Immature natural killer cell (primary cell): ENCODE measurements around the gene RPGRIP1. TPM values are rescaled to one million over a fixed set of nuclear protein-coding genes. Genes with fewer than 3 reads are reported as not detected.
A peak's percentile ranks its signal among the peaks of the same experiment; 100 is the strongest.

Experiments
- DNase-seq, 3 donors: peaks; one replicate each; pipeline ENCODE4 v3.0.0; 2022; ENCODE audit warnings: mixed read lengths in 1 of 3
- H3K27ac Mint-ChIP-seq, 6 donors: one replicate each; pipeline ENCODE4 v1.8.0; 2020; ENCODE audit warnings: mixed read lengths in 6 of 6, mild to moderate bottlenecking in 5 of 6, inconsistent platforms in 4 of 6, moderate library complexity in 3 of 6
- H3K27me3 Mint-ChIP-seq, 3 donors: one replicate each; pipeline ENCODE4 v1.8.0; 2020 to 2021; ENCODE audit warnings: low read depth in 3 of 3, mild to moderate bottlenecking in 3 of 3, mixed read lengths in 3 of 3, moderate library complexity in 3 of 3, inconsistent platforms in 1 of 3
- H3K36me3 Mint-ChIP-seq, 3 donors: one replicate each; pipeline ENCODE4 v1.8.0; 2020; ENCODE audit warnings: mixed read lengths in 3 of 3, inconsistent platforms in 2 of 3, mild to moderate bottlenecking in 2 of 3
- H3K4me1 Mint-ChIP-seq, 2 donors: one replicate each; pipeline ENCODE4 v1.8.0; 2020; ENCODE audit warnings: inconsistent platforms in 2 of 2, mild to moderate bottlenecking in 2 of 2, mixed read lengths in 2 of 2, moderate library complexity in 1 of 2
- H3K4me3 Mint-ChIP-seq, 5 donors: one replicate each; pipeline ENCODE4 v1.8.0; 2020; ENCODE audit warnings: mild to moderate bottlenecking in 5 of 5, mixed read lengths in 5 of 5, inconsistent platforms in 3 of 5, moderate library complexity in 3 of 5
- H3K9me3 Mint-ChIP-seq, 6 donors: one replicate each; pipeline ENCODE4 v1.8.0; 2020; ENCODE audit warnings: mild to moderate bottlenecking in 6 of 6, mixed read lengths in 6 of 6, inconsistent platforms in 4 of 6, moderate library complexity in 3 of 6
- polyA plus RNA-seq, 3 donors: library from polyadenylated mRNA; unstranded; fragments of 300-500 nt; fragmentation: Illumina TruSeq; gene quantifications; one replicate each; pipeline ENCODE4 v1.2.3, GENCODE V29; 2021

The RPGRIP1 gene
- polyA plus RNA-seq = 1 to 10 TPM in 1 of 3 donors, under 1 TPM in 1, not detected in 1; 0.15 to 1.9 TPM

GRCh38 chr14:21279783-21280182 lies at the start of gene RPGRIP1:
Gene RPGRIP1, plus strand, starts transcription at chr14:21280083. Its CDS starts 7,894 bp downstream, at chr14:21287977.
- no peaks in the 10 kb centered on the region for H3K4me1 Mint-ChIP-seq
- no peaks in the 10 kb centered on the region for H3K9me3 Mint-ChIP-seq
- no peaks in the 10 kb centered on the region for H3K36me3 Mint-ChIP-seq
- no peak within 1 kb of the TSS for H3K4me3 Mint-ChIP-seq
- no peak for DNase-seq
- peaks cover 0 to 3% (median 0%) of the 10 kb centered on the region in 3 donors for H3K27me3 Mint-ChIP-seq
- H3K27ac Mint-ChIP-seq = no peak within 1 kb of the TSS

GRCh38 chr14:21231020-21231652 lies 48.7 kb upstream of the RPGRIP1 start:
- peaks cover 4 to 42% (median 34%) of the 10 kb centered on the region in 3 donors for H3K36me3 Mint-ChIP-seq
- peak; percentile 61 to 67 (median 62) for DNase-seq
- peaks cover 0 to 15% (median 14%) of the 10 kb centered on the region in 3 donors for H3K27me3 Mint-ChIP-seq
- peak overlapping the region; percentile 87 to 96 (median 94) for H3K27ac Mint-ChIP-seq
- H3K9me3 Mint-ChIP-seq = no peaks in the 10 kb centered on the region
- H3K4me1 Mint-ChIP-seq = peaks cover 87 to 91% of the 10 kb centered on the region in 2 donors
- H3K4me3 Mint-ChIP-seq = peak overlapping the region; percentile 67 to 83 (median 76)

- Mint-ChIP-seq H3K27me3 (peaks cover 0 to 15% (median 14%) of the 10 kb centered on the region in 3 donors), H3K27ac (peak overlapping the region; percentile 15 to 84 (median 73)), H3K36me3 (peaks cover 0 to 35% (median 29%) of the 10 kb centered on the region in 3 donors), H3K4me1 (peaks cover 87 to 96% of the 10 kb centered on the region in 2 donors), H3K4me3 (peak overlapping the region in 2 of 5 donors; percentile 27 to 52), H3K9me3 (no peaks in the 10 kb centered on the region)
- no peak for DNase-seq
Observed at GRCh38 chr14:21233457-21234076, 46.3 kb upstream of the RPGRIP1 start.

- H3K4me3 Mint-ChIP-seq = peak overlapping the region in 2 of 5 donors; percentile 8 to 52
- H3K4me1 Mint-ChIP-seq = peaks cover 91 to 100% of the 10 kb centered on the region in 2 donors
- H3K9me3 Mint-ChIP-seq = no peaks in the 10 kb centered on the region
- H3K36me3 Mint-ChIP-seq = peaks cover 0 to 35% (median 29%) of the 10 kb centered on the region in 3 donors
- peak overlapping the region; percentile 15 to 84 (median 68) for H3K27ac Mint-ChIP-seq
- no peak for DNase-seq
- H3K27me3 Mint-ChIP-seq = peaks cover 0 to 14% (median 14%) of the 10 kb centered on the region in 3 donors
Observed at GRCh38 chr14:21234112-21234511, 45.8 kb upstream of the RPGRIP1 start.

GRCh38 chr14:21236948-21237797 lies 42.7 kb upstream of the RPGRIP1 start:
- peaks cover 78 to 98% of the 10 kb centered on the region in 2 donors for H3K4me1 Mint-ChIP-seq

GRCh38 chr14:21238823-21239518 lies 40.9 kb upstream of the RPGRIP1 start:
- Mint-ChIP-seq H3K27ac (peak overlapping the region; percentile 8 to 74 (median 50)), H3K36me3 (peaks cover 0 to 10% (median 9%) of the 10 kb centered on the region in 3 donors), H3K4me3 (no peak overlapping the region), H3K27me3 (peaks cover 0 to 3% (median 1%) of the 10 kb centered on the region in 3 donors), H3K4me1 (peaks cover 74 to 96% of the 10 kb centered on the region in 2 donors), H3K9me3 (no peaks in the 10 kb centered on the region)
- no peak for DNase-seq

More at GRCh38 chr14:21236948-21237797, 42.7 kb upstream of the RPGRIP1 start:
- Mint-ChIP-seq H3K4me3 (peak overlapping the region in 1 of 5 donors; percentile 47), H3K27ac (peak overlapping the region; percentile 7 to 88 (median 62)), H3K9me3 (no peaks in the 10 kb centered on the region), H3K27me3 (peaks cover 0 to 3% (median 1%) of the 10 kb centered on the region in 3 donors), H3K36me3 (peaks cover 0 to 12% (median 11%) of the 10 kb centered on the region in 3 donors)
- no peak for DNase-seq

- H3K4me3 Mint-ChIP-seq = peak overlapping the region in 2 of 5 donors; percentile 19 to 35
- peaks cover 73 to 94% of the 10 kb centered on the region in 2 donors for H3K4me1 Mint-ChIP-seq
- no peak for DNase-seq
- H3K36me3 Mint-ChIP-seq = peaks cover 0 to 11% (median 5%) of the 10 kb centered on the region in 3 donors
- peak overlapping the region; percentile 44 to 87 (median 72) for H3K27ac Mint-ChIP-seq
- no peaks in the 10 kb centered on the region for H3K9me3 Mint-ChIP-seq
- H3K27me3 Mint-ChIP-seq = peaks cover 0 to 4% (median 3%) of the 10 kb centered on the region in 3 donors
Observed at GRCh38 chr14:21240417-21240816, 39.5 kb upstream of the RPGRIP1 start.

GRCh38 chr14:21241218-21241819 lies 38.6 kb upstream of the RPGRIP1 start:
- Mint-ChIP-seq H3K4me1 (peaks cover 72 to 93% of the 10 kb centered on the region in 2 donors), H3K4me3 (no peak overlapping the region), H3K27ac (peak overlapping the region in 5 of 6 donors; percentile 12 to 88 (median 62)), H3K36me3 (peaks cover 0 to 11% (median 5%) of the 10 kb centered on the region in 3 donors), H3K9me3 (no peaks in the 10 kb centered on the region), H3K27me3 (peaks cover 0 to 6% (median 6%) of the 10 kb centered on the region in 3 donors)
- no peak for DNase-seq

- Mint-ChIP-seq H3K36me3 (peaks cover 0 to 14% (median 13%) of the 10 kb centered on the region in 3 donors), H3K27ac (peak overlapping the region in 5 of 6 donors; percentile 2 to 59 (median 28)), H3K4me3 (peak overlapping the region in 1 of 5 donors; percentile 21), H3K4me1 (peaks cover 69 to 91% of the 10 kb centered on the region in 2 donors), H3K9me3 (no peaks in the 10 kb centered on the region), H3K27me3 (peaks cover 0 to 6% (median 6%) of the 10 kb centered on the region in 3 donors)
- DNase-seq = no peak
Observed at GRCh38 chr14:21244544-21244943, 35.3 kb upstream of the RPGRIP1 start.

GRCh38 chr14:21245813-21246212 lies 34.1 kb upstream of the RPGRIP1 start:
- peaks cover 68 to 91% of the 10 kb centered on the region in 2 donors for H3K4me1 Mint-ChIP-seq
- no peak for DNase-seq
- H3K27ac Mint-ChIP-seq = peak overlapping the region in 3 of 6 donors; percentile 9 to 65 (median 45)
- H3K4me3 Mint-ChIP-seq = no peak overlapping the region
- no peaks in the 10 kb centered on the region for H3K9me3 Mint-ChIP-seq
- H3K36me3 Mint-ChIP-seq = peaks cover 6 to 23% (median 19%) of the 10 kb centered on the region in 3 donors
- peaks cover 4 to 6% (median 5%) of the 10 kb centered on the region in 3 donors for H3K27me3 Mint-ChIP-seq

- H3K27ac Mint-ChIP-seq = peak overlapping the region in 5 of 6 donors; percentile 21 to 76 (median 68)
- peaks cover 64 to 87% of the 10 kb centered on the region in 2 donors for H3K4me1 Mint-ChIP-seq
- H3K36me3 Mint-ChIP-seq = peaks cover 6 to 30% (median 16%) of the 10 kb centered on the region in 3 donors
- no peak for DNase-seq
- H3K4me3 Mint-ChIP-seq = no peak overlapping the region
- H3K27me3 Mint-ChIP-seq = peaks cover 3 to 7% (median 5%) of the 10 kb centered on the region in 3 donors
- no peaks in the 10 kb centered on the region for H3K9me3 Mint-ChIP-seq
Observed at GRCh38 chr14:21248338-21248737, 31.5 kb upstream of the RPGRIP1 start.

GRCh38 chr14:21248739-21249411 lies 31.0 kb upstream of the RPGRIP1 start:
- Mint-ChIP-seq H3K27ac (peak overlapping the region in 1 of 6 donors; percentile 21), H3K4me1 (peaks cover 67 to 90% of the 10 kb centered on the region in 2 donors), H3K36me3 (peaks cover 6 to 30% (median 15%) of the 10 kb centered on the region in 3 donors), H3K9me3 (no peaks in the 10 kb centered on the region), H3K27me3 (peaks cover 3 to 7% (median 5%) of the 10 kb centered on the region in 3 donors), H3K4me3 (no peak overlapping the region)
- no peak for DNase-seq
